IMR-90 (cell line): Measurements from ENCODE around the gene KCNMA1. TPM values are rescaled to one million over a fixed set of nuclear protein-coding genes. Genes with fewer than 3 reads are reported as not detected.

Source experiments
- ATAC-seq: fragments of 200-7000 bp; cut with Tn5 transposase; 2 replicates; pipeline ENCODE4 v1.9.1; 2020; ENCODE audit warnings: low read depth, mild to moderate bottlenecking, moderate library complexity
- BruUV-seq: library from RNA; stranded (reverse); fragments of 400-500 nt; replicated peaks from 2 replicates; lab custom pipeline; 2021; lab: Mats Ljungman, UMichigan
- CTCF ChIA-PET: fragments of 300-600 bp; formaldehyde crosslinking; extraction: SDS; loops from one replicate; lab custom pipeline; 2021; ENCODE audit warnings: antibody characterized with exemption; lab: Yijun Ruan, JAX
- POLR2A ChIA-PET: fragments of 300-600 bp; sonication (Branson Sonifier 250); formaldehyde crosslinking; loops from one replicate; lab custom pipeline; 2022; ENCODE audit warnings: antibody characterized with exemption; ENCODE audit not compliant: unreplicated experiment; lab: Charles Lee
- DNase-seq: peaks from one replicate; pipeline ENCODE4 v3.0.0; 2013
- H2AFZ ChIP-seq: replicated peaks from 2 replicates; pipeline ENCODE3; 2013; ENCODE audit warnings: low read length, mild to moderate bottlenecking; ENCODE audit not compliant: poor library complexity
- H2AK5ac ChIP-seq: 2 replicates; pipeline ENCODE4 v1.6.1; 2013; ENCODE audit warnings: low read depth, low read length, inconsistent platforms
- H2AK9ac ChIP-seq: replicated peaks from 2 replicates; pipeline ENCODE3; 2013; ENCODE audit warnings: mild to moderate bottlenecking, low read depth, low read length, moderate library complexity; ENCODE audit not compliant: poor library complexity
- H2BK120ac ChIP-seq: 2 replicates; pipeline ENCODE4 v1.6.1; 2013; ENCODE audit warnings: low read depth, low read length, inconsistent platforms
- H2BK15ac ChIP-seq: 3 replicates; pipeline ENCODE4 v1.6.1; 2013; ENCODE audit warnings: low read depth, low read length, inconsistent platforms
- H2BK20ac ChIP-seq: 2 replicates; pipeline ENCODE4 v1.6.1; 2013; ENCODE audit warnings: low read depth, mild to moderate bottlenecking, inconsistent platforms, low read length, moderate library complexity
- H2BK5ac ChIP-seq: 2 replicates; pipeline ENCODE4 v1.6.1; 2013; ENCODE audit warnings: mild to moderate bottlenecking, low read depth, low read length, inconsistent platforms; ENCODE audit not compliant: poor library complexity, severe bottlenecking
- H3K14ac ChIP-seq: replicated peaks from 2 replicates; pipeline ENCODE4 v1.6.1; 2013; ENCODE audit warnings: low read depth, low read length, inconsistent platforms
- H3K18ac ChIP-seq: 2 replicates; pipeline ENCODE4 v1.6.1; 2013; ENCODE audit warnings: low read depth, low read length, control low read depth
- H3K23ac ChIP-seq: 2 replicates; pipeline ENCODE4 v1.6.1; 2013; ENCODE audit warnings: low read depth, low read length, inconsistent platforms
- H3K27ac ChIP-seq: 2 replicates; pipeline ENCODE4 v1.5.1; 2013; ENCODE audit warnings: mild to moderate bottlenecking, control low read depth, low read length; ENCODE audit not compliant: insufficient read depth
- H3K27me3 ChIP-seq: 2 replicates; pipeline ENCODE4 v1.6.1; 2013; ENCODE audit warnings: low read length; ENCODE audit not compliant: control insufficient read depth, insufficient read depth
- H3K36me3 ChIP-seq: 2 replicates; pipeline ENCODE4 v1.6.1; 2013; ENCODE audit warnings: low read length, mixed read lengths; ENCODE audit not compliant: control insufficient read depth, insufficient read depth
- H3K4ac ChIP-seq: 2 replicates; pipeline ENCODE4 v1.6.1; 2013; ENCODE audit warnings: low read depth, low read length, inconsistent platforms
- H3K4me1 ChIP-seq: 2 replicates; pipeline ENCODE4 v1.6.1; 2013; ENCODE audit warnings: low read length, mixed read lengths; ENCODE audit not compliant: control insufficient read depth, insufficient read depth
- H3K4me2 ChIP-seq: 2 replicates; pipeline ENCODE4 v1.6.1; 2013; ENCODE audit warnings: low read depth, mild to moderate bottlenecking, control low read depth, low read length, moderate library complexity
- H3K4me3 ChIP-seq: 2 replicates; pipeline ENCODE4 v1.5.1; 2013; ENCODE audit warnings: low read depth, mild to moderate bottlenecking, control low read depth, low read length, moderate library complexity; ENCODE audit not compliant: insufficient read depth
- H3K56ac ChIP-seq: 2 replicates; pipeline ENCODE4 v1.6.1; 2013; ENCODE audit warnings: low read length, inconsistent platforms; ENCODE audit not compliant: insufficient read depth; ENCODE audit errors: extremely low read depth
- H3K79me1 ChIP-seq, 2 experiments: 2 replicates each; pipeline ENCODE4 v1.6.1; 2013; ENCODE audit warnings: low read length in 2 of 2, inconsistent platforms in 1 of 2, low read depth in 1 of 2
- H3K9ac ChIP-seq: 2 replicates; pipeline ENCODE4 v1.6.1; 2013; ENCODE audit warnings: low read depth, low read length, control low read depth
- H3K9me1 ChIP-seq: 2 replicates; pipeline ENCODE4 v1.6.1; 2013; ENCODE audit warnings: low read length, inconsistent platforms; ENCODE audit not compliant: insufficient read depth
- H3K9me3 ChIP-seq: 2 replicates; pipeline ENCODE4 v1.6.1; 2013; ENCODE audit warnings: low read length; ENCODE audit not compliant: control insufficient read depth, insufficient read depth
- H4K20me1 ChIP-seq: 2 replicates; pipeline ENCODE4 v1.6.1; 2013; ENCODE audit warnings: low read length, inconsistent platforms; ENCODE audit not compliant: insufficient read depth
- H4K5ac ChIP-seq: 2 replicates; pipeline ENCODE4 v1.6.1; 2013; ENCODE audit warnings: mild to moderate bottlenecking, low read depth, low read length, control low read depth
- H4K8ac ChIP-seq, 2 experiments: 2 replicates each; pipeline ENCODE4 v1.6.1; 2013; ENCODE audit warnings: low read depth in 2 of 2, low read length in 2 of 2, control low read depth in 1 of 2, inconsistent platforms in 1 of 2
- H4K91ac ChIP-seq: 2 replicates; pipeline ENCODE4 v1.6.1; 2013; ENCODE audit warnings: low read depth, low read length, inconsistent platforms; ENCODE audit not compliant: insufficient read depth
- MAZ ChIP-seq: IDR thresholded peaks from 2 replicates; pipeline ENCODE4 v1.6.1; 2012; ENCODE audit warnings: low read depth, mild to moderate bottlenecking, low read length, improper control_type of control experiment, moderate library complexity, borderline replicate concordance
- RFX5 ChIP-seq: IDR thresholded peaks from 2 replicates; pipeline ENCODE4 v1.8.0; 2012; ENCODE audit warnings: low read depth, mild to moderate bottlenecking, low read length, moderate library complexity
- WGBS, 2 experiments: methylation state at CpG; one replicate each; pipeline versions ENCODE4 v1.1.5 to v1.1.7; 2013; ENCODE audit warnings: missing lambda C conversion rate in 2 of 2; ENCODE audit not compliant: insufficient read length in 1 of 2; ENCODE audit errors: extremely low coverage in 2 of 2; 5-methylcytosine and 5-hydroxymethylcytosine counted together
- dilution Hi-C: fragments of 300-500 bp; cut with HindIII; formaldehyde crosslinking; loops from one replicate; pipeline ENCODE4 v1.14.3; 2018; ENCODE audit warnings: low sequenced_read_pairs; ENCODE audit not compliant: unreplicated experiment
- in situ Hi-C: fragments of 300-500 bp; cut with MboI; formaldehyde crosslinking; loops from 3 replicates; pipeline ENCODE4 v1.14.3; 2019; ENCODE audit warnings: low sequenced_read_pairs, inconsistent platforms, mixed read lengths
- intact Hi-C: fragments of 100-400 bp; cut with micrococcal nuclease; formaldehyde crosslinking; loops from 2 replicates; pipeline ENCODE4 v1.10.0; 2022
- polyA plus RNA-seq, 3 experiments: library from polyadenylated mRNA; depleted of rRNA; stranded (reverse); fragments of >200 nt; gene quantifications; 2 replicates each; pipeline ENCODE4 v1.2.3, GENCODE V29; 2012; ENCODE audit warnings: low replicate concordance in 1 of 3
- total RNA-seq: library from RNA; depleted of rRNA; stranded (reverse); fragments of >200 nt; gene quantifications from 2 replicates; pipeline ENCODE4 v1.2.3, GENCODE V29; 2012

Gene KCNMA1
- total and polyA plus RNA-seq, 2 of the 4 experiments (the other 2 are of a cell fraction) = 25.6 to 29.6 TPM

DNA sequence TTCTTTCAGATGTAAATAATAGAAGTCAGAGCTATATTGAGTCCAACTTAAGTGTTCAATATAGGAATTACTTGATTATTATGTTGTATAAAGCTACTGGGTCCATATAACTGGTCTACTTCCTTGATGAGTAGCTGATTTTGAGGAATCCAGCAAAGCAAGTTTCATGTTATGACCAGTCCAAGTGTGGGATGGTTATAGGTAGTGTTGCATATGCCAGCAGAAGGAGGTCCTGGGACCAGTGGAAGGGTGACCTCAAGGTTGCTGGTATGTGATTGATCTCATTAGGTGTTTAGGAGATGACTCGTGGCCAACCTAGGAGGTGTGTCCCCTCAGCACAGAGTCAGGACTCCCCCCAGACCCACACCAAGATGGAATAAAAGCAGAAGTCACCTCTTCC lies 551.5 kb downstream of the KCNMA1 start:
- Histone ChIP-seq H2BK5ac (no peak overlapping the region), H2BK20ac (no peak overlapping the region), H4K8ac (no peak overlapping the region), H3K4ac (no peak overlapping the region), H2AK9ac (no peak overlapping the region), H3K9ac (no peak overlapping the region), H3K18ac (no peak overlapping the region), H3K27me3 (no peaks in the 10 kb centered on the region), H2BK120ac (no peak overlapping the region), H3K4me2 (no peak overlapping the region), H4K5ac (no peak overlapping the region), H3K56ac (no peak overlapping the region), H3K4me3 (no peak overlapping the region), H4K91ac (no peak overlapping the region), H2BK15ac (no peak overlapping the region), H3K23ac (no peak overlapping the region), H3K27ac (no peak overlapping the region), H3K9me1 (no peaks in the 10 kb centered on the region), H3K79me1 (no peaks in the 10 kb centered on the region), H2AFZ (no peak overlapping the region), H3K14ac (no peak overlapping the region), H3K4me1 (no peaks in the 10 kb centered on the region), H3K36me3 (no peaks in the 10 kb centered on the region), H2AK5ac (no peak overlapping the region), H4K20me1 (no peaks in the 10 kb centered on the region), H3K9me3 (no peaks in the 10 kb centered on the region)
- no peak for DNase-seq
- ChIA-PET CTCF (interaction anchor here (1.3 kb wide), 1 partner anchor 12 kb away, joined by 3 read pairs; no protein-coding TSS in a partner anchor), POLR2A (no interaction called here)
- in situ Hi-C loops (no loop called here), dilution Hi-C loops (no loop called here), intact Hi-C loops (no loop called here)
- no peak for TF ChIP-seq RFX5
- TF ChIP-seq MAZ = no peak
- ATAC-seq = no peak
- BruUV-seq = no TSS peak
- no CpG with 5 or more reads among the region's 1 CpG for WGBS, 2 experiments
